Activated CD8-positive, alpha-beta memory T cell treated with anti-CD3 and anti-CD28 coated beads, Interleukin-2, amount 50 U/mL, for 24 hours (primary cell): ENCODE data around the gene PIK3CA.
"Not testable (repeated sequence)": the region's sequence is repeated elsewhere in the genome, so short reads cannot be mapped to it uniquely, and the experiment has no call there.

ENCODE experiments used
- DNase-seq: peaks from one replicate; pipeline ENCODE4 v3.0.0-alpha.2; 2020; ENCODE audit errors: extremely low read depth

Gene PIK3CA

DNA sequence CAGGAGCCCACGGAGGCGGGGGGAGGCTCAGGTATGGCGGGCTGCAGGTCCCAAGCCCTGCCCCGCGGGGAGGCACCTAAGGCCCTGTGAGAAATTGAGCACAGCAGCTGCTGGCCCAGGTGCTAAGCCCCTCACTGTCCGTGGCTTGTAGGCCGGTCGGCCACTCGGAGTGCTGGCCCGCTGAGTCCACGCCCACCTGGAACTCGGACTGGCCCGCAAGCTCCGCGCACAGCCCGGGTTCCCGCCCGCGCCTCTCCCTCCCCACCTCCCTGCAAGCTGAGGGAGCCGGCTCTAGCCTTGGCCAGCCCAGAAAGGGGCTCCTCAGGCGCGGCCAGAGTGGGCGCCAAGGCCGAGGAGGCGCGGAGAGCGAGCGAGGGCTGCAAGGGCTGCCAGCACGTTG, 115.0 kb downstream of the PIK3CA start:
- DNase-seq: no peak

DNA sequence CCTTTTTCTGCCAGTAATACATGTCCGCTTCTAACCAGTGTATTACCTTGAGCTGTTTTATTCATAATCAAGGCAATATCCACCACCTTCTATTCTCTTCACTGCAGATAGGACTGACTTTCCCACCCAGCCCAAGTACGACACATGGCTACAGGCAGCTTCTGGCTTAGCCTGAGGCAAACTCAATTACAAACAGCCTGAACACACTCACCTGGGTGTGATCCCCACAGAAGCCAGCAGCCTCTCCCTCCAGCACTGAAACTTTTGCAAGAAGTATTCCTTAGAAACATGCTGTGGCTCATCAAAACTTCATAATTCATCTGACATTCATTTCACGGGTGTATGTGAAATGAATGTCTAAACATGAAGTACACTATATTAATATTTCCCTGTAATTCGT, 116.3 kb downstream of the PIK3CA start:
- no peak for DNase-seq

DNA sequence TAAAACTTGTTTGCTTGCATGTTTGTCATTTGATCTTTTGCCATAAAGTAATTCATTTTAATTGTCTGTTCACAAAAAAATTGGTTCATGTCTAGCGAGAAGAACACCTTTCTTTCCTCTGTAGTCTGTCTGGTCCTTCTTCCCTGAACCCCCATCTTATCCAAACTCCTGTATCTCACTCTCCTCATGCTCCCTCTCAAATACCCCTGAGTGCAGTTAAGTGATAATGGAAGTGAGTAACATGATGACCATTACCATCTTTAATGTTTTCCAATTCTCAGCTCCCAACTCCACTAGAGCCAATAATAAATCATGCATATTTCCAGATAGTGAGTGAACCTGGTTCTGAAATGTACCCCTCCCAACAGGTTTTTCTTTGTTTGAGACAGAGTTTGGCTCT, 116.9 kb downstream of the PIK3CA start:
- DNase-seq: no peak

DNA sequence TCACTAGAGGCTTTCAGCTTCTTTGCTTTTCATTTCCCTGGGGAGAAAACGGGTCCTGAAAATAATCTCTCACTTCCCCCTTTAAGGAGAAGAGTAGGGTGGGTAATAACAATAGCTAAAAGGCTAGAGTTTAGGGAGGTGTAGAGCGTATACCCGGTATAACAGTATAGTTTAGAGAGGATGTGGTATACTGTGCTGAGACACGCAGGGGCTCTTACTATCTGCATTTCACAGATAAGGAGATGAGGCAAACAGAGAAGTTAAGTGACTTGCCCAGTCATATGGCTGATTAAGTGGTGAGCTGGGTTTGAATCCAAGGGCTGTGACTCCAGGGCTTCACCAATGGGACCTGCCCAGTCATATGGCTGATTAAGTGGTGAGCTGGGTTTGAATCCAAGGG, 117.7 kb downstream of the PIK3CA start:
- DNase-seq: no peak

DNA sequence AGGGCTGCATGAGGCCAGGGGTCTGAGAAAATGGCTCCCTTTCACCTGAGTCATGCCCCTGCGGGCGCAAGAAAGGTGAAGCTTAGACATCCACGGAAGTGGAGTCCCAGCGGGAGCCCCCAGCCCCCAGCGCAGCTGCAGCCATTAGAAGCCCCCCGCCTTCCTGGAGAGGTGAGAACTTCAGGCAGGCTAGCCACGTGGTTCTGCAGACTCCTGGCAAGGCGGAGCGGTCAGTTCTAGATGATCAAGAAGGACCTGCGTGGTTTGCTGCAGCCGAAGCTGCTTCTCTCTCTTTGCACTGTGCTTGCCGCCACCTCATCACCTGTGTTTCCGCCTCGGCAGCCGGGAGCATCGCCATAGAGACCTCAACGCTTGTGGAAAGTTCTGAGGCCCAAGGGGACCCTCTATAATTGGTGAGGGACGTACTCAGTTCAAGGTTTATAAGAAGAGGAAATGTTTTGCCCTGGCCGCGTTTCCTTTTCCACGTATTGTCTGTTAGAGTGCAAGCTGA, 118.6 kb downstream of the PIK3CA start:
- DNase-seq: no peak

DNA sequence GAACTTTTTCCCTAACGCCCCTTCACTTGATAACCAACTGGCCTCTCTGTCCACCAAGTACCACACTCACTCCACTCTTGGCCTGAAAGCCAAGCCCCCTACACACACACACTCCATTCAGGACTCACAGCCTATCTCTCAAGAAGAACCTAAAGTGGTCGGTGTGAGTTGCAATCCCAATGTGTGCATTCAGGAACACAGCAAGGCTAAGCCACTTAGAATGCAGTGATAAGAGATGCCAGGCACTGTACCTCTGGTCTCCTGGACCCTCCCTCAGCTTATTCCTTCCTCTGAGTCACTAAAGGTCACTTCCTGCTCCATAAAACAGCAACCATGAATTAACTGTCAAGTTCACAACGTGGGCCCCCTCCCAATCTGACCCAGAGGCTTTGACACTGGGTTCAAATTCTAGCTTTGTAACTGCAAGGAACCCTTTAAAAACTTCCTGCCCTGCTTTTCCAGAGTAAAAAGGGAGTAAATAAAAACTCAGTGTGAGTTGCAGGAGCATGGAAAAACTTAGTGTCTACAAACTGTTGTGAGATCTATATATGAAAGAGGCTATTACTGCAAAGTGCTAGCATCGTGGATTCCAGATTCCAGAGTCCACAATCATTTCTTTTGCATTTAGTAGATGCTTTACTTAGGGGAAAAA, 120.4 kb downstream of the PIK3CA start:
- no peak for DNase-seq

DNA sequence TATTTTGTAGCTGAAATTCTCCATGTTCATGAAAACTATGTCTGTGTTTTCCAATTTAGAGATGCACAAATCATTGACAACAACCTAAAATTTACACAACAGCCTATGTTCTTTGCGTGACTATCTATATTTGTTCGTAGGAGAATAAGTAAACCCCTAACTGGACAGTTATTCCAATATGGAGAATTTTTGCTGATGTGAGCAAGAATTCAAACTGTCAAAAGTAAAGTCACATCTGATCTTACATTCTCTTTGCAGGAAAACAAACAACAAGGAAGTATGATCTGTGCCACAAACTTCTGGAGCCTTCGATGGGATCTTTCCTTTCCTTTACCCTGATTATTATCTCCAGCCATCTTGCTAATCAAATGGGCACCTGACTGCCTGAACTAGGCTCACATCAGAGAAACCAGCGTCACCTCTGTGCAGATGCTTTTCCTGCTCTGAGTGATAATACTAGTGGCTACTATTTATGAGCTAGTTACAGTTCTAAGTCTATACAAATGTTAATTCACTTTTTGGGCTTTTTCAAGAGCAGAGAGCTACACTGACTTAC, 121.1 kb downstream of the PIK3CA start:
- no peak for DNase-seq

DNA sequence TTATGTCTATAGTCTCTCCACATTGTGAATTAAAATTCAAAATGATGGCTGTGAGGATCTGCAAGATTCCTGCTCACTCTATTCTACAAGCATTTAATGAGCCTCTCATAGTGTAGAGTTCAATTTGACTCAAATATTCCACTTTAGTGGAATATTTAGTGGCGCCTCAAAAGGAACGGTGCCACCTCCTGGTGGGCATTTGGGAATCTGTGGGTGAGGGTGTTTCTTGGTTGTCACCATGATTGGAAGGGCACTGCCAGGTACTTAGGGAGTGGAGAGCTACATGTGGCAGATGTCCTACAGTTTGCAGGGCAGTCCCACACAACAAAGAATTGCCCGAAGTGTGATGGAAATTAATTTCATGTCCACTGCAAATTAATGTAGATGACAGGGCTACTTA, 124.2 kb downstream of the PIK3CA start:
- DNase-seq: no peak

DNA sequence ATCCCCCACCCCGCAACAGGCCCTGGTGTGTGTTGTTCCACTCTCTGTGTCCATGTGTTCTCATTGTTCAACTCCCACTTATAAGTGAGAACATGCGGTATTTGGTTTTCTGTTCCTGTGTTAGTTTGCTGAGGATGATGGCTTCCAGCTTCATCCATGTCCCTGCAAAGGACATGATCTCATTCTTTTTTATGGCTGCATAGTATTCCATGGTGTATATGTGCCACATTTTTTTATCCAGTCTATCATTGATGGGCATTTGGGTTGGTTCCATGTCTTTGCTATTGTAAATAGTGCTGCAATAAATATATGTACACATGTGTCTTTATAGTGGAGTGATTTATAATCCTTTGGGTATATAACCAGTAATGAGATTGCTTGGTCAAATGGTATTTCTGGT, 126.3 kb downstream of the PIK3CA start:
- DNase-seq: not testable (repeated sequence)

DNA sequence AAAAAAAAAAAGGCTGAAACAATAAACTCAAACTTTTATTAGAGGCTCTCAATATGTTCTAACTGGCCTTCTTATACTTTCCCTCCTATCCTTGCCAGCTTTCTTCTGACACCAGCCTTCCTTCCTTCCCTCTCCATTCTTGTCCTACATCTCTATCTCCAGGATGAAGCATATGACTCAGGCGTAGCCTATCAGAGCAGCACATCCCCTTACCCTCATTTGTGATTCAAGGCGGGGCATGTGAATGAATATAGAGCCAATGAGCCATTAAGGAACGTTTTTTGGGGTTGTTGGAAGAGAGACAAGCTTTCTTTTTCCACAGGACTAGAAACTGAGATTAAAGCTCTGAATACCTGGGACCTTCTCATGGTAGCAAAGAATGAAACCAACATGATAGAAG, 127.8 kb downstream of the PIK3CA start:
- DNase-seq: no peak

DNA sequence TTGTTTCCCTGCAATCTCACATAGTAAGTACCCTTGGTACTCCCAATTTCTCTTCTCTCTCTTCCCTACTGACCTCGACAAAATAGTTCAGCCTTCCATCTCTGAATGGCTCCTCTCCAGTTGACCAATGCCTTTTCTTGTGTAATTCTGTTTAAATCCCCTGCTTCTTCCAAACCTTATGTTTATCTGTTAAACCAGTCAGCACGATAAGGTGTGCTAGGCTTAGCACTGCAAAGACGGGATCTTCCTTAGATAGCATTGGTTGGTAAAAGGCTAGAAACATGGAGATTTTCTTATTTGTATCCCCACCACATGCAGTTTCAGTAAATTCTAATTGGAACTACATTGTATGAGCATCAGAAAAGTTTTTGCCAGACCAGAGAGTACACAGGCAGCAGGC, 128.6 kb downstream of the PIK3CA start:
- no peak for DNase-seq

DNA sequence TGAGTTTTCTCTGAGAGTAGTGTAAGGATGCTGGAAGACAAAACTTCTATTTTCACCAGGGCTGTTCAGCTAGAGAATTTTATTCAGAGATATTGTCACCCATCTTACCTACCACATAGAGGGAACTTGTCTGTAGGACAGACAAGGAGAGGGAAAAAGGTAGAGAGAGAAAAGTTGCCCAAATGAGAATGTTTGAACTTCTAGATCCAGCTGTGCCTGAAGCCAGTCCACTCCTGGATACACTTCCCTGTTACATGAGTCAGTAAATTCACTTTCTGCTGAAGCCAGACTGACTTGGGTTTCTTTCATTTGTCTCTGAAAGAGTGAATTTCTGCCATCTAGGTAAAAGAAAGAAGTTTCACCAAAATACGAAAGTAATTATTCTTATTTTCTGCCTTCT, 130.0 kb downstream of the PIK3CA start:
- DNase-seq: no peak

DNA sequence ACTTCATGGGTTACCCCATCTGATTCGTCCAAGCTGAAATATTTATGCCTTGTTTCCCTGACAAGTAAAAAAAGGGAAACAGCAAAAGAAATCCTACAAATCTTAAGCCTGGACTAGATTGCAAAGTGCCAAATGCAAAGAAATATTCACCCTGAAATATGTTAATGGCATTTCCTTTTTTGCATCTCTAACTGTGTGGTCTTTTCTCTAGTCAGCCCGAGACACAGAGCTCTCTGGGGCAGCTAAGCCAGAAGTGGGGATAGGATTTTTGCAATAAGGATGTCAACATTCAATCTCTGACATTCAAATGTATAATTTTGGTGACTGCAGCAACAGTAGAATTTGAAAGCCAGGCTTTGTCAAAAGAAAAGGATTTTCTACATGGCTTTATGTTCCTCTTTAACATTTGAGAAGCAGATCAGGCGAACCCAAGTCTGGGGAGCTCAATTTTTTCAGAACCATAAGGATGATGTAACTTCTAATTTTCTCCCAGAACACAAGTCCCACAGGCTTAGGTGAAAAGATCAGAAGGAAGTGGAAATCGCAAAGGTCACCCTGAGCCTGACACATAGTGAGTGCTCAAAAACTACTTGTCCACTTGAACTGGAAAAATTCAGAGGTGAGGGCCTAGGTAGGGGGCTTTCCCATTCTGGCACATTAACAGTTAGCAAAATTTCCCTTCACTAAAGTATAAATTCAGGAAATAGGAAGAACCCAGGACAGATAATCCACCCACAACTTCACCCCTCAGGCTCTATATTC, 131.0 kb downstream of the PIK3CA start:
- no peak for DNase-seq

DNA sequence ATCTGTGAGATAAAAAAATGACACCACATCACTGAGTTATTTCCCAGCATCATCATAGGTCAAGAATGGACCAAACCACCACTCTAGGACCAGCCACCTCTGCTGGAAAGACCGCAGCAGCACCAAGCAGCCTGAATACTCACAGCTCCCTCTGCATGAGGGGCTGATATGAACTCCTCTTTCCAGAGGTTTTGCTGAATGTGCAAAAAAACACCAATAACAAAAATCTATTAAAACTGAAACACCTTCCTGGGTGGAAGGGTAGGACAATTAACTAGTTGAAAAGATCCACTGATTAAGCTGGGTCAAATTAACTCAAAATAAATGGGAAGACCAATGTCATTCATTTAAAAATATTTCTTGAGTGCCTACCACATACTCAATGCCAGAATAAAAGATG, 131.7 kb downstream of the PIK3CA start:
- no peak for DNase-seq

DNA sequence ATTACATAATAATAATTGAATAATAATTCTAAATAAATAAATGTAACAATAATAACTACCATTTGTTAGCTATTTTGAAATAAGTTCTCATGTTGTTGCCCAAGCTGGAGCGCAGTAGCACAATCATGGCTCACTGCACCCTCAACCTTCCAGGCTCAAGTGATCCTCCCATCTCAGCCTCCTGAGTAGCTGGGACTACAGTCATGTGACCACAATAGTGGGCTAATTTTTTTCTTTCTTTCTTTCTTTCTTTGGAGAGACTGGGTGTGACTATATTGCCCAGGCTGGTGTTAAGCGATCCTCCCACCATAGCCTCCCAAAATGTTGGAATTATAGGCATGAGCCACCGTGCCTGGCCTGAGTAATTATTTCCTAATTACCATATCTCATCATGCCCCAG, 133.7 kb downstream of the PIK3CA start:
- DNase-seq: no peak

DNA sequence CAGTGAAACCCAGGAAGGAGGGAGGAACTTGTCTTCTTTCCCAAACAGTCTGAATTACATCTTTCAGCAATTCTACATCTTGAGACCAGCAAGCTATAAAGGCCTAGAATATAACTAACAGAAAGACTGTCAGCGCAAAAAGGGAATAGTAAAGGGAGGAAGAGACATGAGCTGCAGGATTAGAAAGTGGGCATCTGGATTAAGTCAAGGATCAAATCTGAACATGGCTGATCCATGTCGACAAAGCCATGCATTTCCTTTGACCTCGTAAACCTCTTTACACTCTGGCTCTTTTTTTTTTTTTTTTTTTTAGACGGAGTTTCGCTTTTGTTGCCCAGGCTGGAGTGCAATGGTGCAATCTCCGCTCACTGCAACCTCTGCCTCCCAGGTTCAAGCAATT, 138.2 kb downstream of the PIK3CA start:
- no peak for DNase-seq

DNA sequence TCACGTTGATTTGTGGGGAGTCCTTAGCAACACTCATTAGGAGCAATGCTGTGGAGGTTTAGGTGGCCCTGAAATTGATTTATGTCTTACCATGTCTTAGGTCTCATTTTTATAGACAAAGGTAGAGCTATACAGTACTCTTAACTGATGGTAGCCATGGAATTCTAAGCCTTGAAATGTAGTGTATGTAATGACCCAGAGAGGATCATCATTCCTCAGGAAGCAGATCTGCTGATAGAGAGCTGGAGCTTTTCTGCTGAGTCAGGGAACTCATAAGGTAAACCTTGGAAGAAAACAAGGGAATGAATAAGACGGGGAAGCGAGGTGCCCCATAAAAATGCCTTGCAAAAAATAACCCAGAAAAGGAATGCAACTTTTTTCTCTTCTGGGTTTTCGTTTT, 140.7 kb downstream of the PIK3CA start:
- no peak for DNase-seq

DNA sequence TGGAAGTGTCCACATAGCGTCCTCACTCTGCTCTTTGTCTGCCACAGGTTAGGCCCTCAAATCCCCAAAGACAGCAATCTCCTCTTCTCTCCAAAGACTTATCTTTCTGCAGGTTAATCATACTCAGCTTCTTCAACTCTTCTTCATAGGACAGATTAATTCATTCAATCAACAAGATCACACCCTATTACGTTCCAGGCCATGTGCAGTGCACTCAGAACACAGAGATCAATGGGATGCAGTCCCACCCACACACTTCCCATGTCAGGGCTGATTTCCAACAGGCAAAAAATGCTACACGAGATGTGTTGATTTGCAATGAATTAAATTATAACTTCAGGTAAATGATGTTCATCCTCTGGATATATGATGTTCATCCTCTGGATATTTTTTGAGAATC, 141.1 kb downstream of the PIK3CA start:
- no peak for DNase-seq
